Caki2 (cell line): ENCODE measurements around the gene TMPO. TPM values are rescaled to one million over a fixed set of nuclear protein-coding genes. Genes with fewer than 3 reads are reported as not detected.
"Not testable (repeated sequence)": the region's sequence is repeated elsewhere in the genome, so short reads cannot be mapped to it uniquely, and the experiment has no call there.

Experiments
- DNase-seq: peaks from one replicate; pipeline ENCODE4 v3.0.0-alpha.2; 2015; ENCODE audit warnings: low read depth
- in situ Hi-C: cut with HindIII; loops from 2 replicates; pipeline ENCODE4 v1.10.0; 2016; ENCODE audit warnings: low sequenced_read_pairs, low pct_unique_long_range_greater_than_20kb, mixed read lengths
- total RNA-seq: library from RNA; depleted of rRNA; stranded (reverse); fragments of >200 nt; shearing (Covaris generic); gene quantifications from 2 replicates; pipeline ENCODE4 v1.2.3, GENCODE V29; 2014; ENCODE audit warnings: low replicate concordance

TMPO gene
- total RNA-seq, 1 experiment from 2014 or later: 264 TPM

DNA sequence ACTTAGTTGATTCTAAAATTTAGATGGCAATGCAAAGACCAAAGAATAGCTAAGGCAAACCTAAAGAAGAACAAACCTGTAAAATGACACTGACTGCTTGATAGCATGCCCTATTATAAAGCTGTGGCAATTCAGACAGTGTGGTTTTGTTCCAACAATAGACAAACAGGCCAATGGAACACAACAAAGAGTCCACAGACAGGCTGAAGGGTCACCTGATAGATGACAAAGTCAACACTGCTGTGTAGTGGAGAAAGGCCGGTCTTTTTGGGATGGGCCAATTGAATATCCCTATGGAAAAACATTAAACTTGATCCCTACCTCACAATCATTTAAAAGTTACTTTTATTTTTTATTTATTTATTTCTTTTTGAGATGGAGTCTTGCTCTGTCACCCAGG is 44.3 kb downstream of the TMPO start:
- in situ Hi-C loops: no loop called here
- no peak for DNase-seq

DNA sequence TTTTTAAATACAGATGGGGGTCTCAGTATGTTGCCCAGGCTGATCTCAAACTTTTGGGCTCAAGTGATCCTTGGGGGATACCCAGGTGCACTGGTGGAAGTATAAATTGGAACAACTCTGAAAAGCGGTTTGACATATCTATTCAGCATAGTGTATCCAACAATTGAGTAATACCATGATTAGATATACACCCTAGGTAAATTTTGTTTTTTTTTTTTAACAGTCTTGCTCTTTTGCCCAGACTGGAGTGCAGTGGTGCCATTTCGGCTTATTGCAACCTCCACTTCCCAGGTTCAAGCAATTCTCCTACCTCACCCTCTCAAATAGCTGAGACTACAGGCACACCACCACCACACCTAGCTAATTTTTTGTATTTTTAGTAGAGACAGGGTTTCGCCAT is 46.5 kb downstream of the TMPO start:
- in situ Hi-C loops: no loop called here
- no peak for DNase-seq

GRCh38 chr12:98572010-98572409 is 56.6 kb downstream of the TMPO start:
- in situ Hi-C loops: no loop called here
- DNase-seq: no peak

GRCh38 chr12:98574110-98574509 is 58.7 kb downstream of the TMPO start:
- in situ Hi-C loops: no loop called here
- peak; percentile 63 for DNase-seq

- in situ Hi-C loops: no loop called here
Observed at GRCh38 chr12:98575013-98575412, 59.6 kb downstream of the TMPO start.

DNA sequence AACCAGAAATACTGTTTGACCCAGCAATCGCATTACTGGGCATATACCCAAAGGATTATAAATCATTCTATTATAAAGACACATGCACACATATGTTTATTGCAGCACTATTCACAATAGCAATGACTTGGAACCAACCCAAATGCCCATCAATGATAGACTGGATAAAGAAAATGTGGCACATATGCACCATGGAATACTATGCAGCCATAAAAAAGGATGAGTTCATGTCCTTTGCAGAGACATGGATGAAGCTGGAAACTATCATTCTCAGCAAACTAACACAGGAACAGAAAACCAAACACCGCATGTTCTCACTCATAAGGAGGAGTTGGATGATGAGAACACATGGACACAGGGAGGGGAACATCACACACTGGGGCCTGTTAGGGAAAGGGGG is 61.4 kb downstream of the TMPO start:
- DNase-seq, in situ Hi-C loops: not testable (repeated sequence)

More at GRCh38 chr12:98575013-98575412, 59.6 kb downstream of the TMPO start:
- DNase-seq: no peak

GRCh38 chr12:98578392-98578791 is 63.0 kb downstream of the TMPO start:
- no peak for DNase-seq
- in situ Hi-C loops: no loop called here

DNA sequence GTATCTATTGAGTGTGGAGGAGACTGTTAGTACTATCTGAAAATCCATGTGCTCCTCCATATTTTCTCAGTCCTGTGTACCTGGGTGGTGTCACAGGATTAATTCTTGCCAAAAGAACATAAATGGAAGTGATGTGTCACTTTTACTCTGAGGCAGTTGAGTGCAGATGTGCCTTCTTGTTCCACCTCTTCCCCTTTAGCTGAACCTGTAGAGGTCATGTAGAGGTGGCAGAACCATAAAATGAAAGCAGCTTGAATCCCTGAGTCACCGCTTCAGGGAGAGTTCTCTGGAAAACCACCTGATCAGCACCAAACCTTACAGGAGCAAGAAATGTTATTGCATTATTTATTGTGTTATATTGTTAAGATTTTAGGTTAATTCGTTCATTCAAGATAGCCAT is 63.4 kb downstream of the TMPO start:
- peak; percentile 72 for DNase-seq
- in situ Hi-C loops: no loop called here

- in situ Hi-C loops: no loop called here
- DNase-seq: no peak
Observed at GRCh38 chr12:98579347-98579746, 64.0 kb downstream of the TMPO start.

DNA sequence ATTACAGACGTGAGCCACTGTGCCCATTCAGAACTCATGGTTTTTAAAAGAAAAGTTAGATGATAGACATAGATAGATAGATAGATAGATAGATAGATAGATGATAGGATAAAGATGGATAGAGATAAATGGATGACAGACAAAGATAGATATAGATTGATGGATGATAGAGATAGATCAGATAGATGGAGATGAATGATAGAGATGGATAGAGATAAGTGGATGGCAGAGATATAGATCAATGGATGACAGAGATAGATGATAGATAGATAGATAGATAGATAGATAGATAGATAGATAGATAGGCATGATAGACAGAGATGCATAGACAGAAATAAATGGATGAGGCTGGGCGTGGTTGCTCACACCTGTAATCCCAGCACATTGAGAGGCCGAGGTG is 64.4 kb downstream of the TMPO start:
- no peak for DNase-seq
- in situ Hi-C loops: no loop called here

- in situ Hi-C loops: no loop called here
- no peak for DNase-seq
Observed at GRCh38 chr12:98580695-98581094, 65.3 kb downstream of the TMPO start.

- DNase-seq: no peak
- in situ Hi-C loops: no loop called here
Observed at GRCh38 chr12:98581101-98581500, 65.7 kb downstream of the TMPO start.

GRCh38 chr12:98582093-98582492 is 66.7 kb downstream of the TMPO start:
- no peak for DNase-seq
- in situ Hi-C loops: no loop called here

DNA sequence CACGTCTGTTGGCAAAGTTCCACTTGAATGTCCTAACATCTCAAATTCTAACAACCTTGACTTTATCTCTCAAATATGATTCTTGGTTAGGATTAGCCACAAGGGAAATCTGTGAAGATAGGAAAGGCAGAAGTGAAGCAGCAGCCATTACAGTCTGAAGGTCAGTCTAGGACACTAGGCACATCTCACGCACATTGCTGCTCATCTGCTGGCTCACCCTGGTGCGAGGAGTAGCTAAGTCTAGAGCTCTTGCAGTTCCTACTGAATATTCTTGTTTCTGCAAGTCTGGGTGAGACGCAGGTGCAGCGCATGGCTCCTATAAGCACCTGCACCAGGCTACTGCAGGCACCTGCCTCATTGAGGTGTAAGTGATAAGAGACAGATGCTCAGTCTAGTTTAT is 71.7 kb downstream of the TMPO start:
- in situ Hi-C loops: no loop called here
- no peak for DNase-seq

GRCh38 chr12:98591209-98591608 is 75.8 kb downstream of the TMPO start:
- DNase-seq: no peak
- in situ Hi-C loops: no loop called here

- in situ Hi-C loops: no loop called here
- DNase-seq: peak; percentile 12
Observed at GRCh38 chr12:98592825-98593322, 77.5 kb downstream of the TMPO start.

DNA sequence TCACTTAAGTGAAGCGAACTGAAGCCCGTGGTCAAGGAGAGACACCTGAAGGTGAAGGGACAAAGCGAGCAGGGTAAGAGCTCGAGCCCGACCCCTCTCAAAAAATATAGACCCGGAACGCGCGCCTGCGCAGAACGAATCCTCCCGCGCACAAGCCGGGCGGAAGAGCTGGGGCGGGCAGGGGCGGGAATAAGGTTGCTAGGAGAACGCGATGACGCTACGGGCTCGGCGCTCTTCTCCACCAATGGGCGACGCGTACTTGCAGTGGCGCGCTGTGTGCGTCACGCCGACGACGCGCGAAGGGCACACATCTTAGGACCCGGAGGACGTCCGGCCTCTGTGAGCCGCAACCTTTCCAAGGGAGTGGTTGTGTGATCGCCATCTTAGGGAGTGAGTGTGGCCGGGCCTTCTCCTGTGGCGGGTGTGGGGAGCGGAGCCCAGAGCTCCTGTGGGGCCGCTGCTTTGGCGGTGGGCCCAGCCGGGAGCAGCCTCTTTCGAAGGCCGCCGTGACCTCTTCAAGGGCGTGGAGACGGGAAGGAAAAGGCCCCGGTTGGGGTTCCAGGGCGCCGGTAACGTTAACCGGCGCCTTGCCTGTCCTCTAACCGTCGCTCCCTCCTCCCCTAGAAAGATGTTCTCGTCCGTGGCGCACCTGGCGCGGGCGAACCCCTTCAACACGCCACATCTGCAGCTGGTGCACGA is 78.1 kb downstream of the TMPO start, which contains the start of gene SLC25A3:
TSS of gene SLC25A3 (plus strand) at position 336 of the 699 bp plus-strand sequence. CDS start at position 629, 293 bp downstream.
- in situ Hi-C loops: no loop called here
- peak; percentile 89 for DNase-seq

GRCh38 chr12:98594050-98594835 is 78.9 kb downstream of the TMPO start:
- peak; percentile 7 for DNase-seq
- in situ Hi-C loops: no loop called here

- in situ Hi-C loops: no loop called here
- peak; percentile 60 for DNase-seq
Observed at GRCh38 chr12:98595243-98595988, 80.0 kb downstream of the TMPO start.
